Prostate gland (tissue), 2 donors: ENCODE data around the gene MYLK.

Experiments
- POLR2A ChIP-seq: fragments of 450-650 bp; IDR thresholded peaks from one replicate; pipeline ENCODE4 v1.6.1; 2016; ENCODE audit warnings: antibody characterized with exemption, mild to moderate bottlenecking
- TF ChIP-seq, protein P1 (sequence below), 4 experiments: fragments of 200-600 bp in 2 of 4; fragments of 450-650 bp in 2 of 4; sonication (generic) in 2 of 4; IDR thresholded peaks; 1 replicate in 3 of 4; 2 replicates in 1 of 4; pipeline ENCODE4 v1.5.1; 2016 to 2019; ENCODE audit warnings: antibody characterized with exemption in 4 of 4, mild to moderate bottlenecking in 2 of 4, moderate library complexity in 2 of 4

DNA sequence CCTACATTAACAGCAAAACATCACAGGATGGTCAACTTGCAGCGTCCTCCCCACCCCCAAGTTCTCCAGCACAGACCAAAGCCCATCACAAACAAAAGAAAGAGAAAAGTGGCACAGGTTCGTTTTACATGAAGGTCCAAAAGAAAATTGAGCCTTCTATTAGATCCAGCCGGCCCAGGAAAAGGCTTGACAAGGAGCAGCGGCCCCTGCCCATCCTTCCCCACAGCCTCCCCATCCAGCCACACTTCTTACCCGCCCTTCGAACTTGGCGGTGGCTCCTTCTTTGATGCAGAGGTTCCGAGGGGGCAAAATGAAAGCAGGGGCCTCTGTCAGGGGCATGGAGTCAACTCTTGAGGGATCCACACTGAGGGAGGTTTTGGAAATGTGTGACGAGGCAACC lies 90.7 kb downstream of the MYLK start:
- TF ChIP-seq POLR2A, result no peak
- TF ChIP-seq, protein P1, sequence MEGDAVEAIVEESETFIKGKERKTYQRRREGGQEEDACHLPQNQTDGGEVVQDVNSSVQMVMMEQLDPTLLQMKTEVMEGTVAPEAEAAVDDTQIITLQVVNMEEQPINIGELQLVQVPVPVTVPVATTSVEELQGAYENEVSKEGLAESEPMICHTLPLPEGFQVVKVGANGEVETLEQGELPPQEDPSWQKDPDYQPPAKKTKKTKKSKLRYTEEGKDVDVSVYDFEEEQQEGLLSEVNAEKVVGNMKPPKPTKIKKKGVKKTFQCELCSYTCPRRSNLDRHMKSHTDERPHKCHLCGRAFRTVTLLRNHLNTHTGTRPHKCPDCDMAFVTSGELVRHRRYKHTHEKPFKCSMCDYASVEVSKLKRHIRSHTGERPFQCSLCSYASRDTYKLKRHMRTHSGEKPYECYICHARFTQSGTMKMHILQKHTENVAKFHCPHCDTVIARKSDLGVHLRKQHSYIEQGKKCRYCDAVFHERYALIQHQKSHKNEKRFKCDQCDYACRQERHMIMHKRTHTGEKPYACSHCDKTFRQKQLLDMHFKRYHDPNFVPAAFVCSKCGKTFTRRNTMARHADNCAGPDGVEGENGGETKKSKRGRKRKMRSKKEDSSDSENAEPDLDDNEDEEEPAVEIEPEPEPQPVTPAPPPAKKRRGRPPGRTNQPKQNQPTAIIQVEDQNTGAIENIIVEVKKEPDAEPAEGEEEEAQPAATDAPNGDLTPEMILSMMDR (IDR thresholded peaks at IDR 0.05), result no peak
